ENCODE results near the gene GJB6. TPM values are rescaled to one million over a fixed set of nuclear protein-coding genes. Genes with fewer than 3 reads are reported as not detected.

The GJB6 gene
- total and polyA plus RNA-seq, 12 donors = 0.06 to 0.61 TPM; not detected in 10

- Histone ChIP-seq H3K9me3 (no peaks in the 10 kb centered on the region), H3K4me1 (peaks cover 3 to 39% (median 23%) of the 10 kb centered on the region in 9 donors), H3K27ac (no peak overlapping the region), H3K4me3 (peak overlapping the region; percentile 31 to 72 (median 62)), H3K27me3 (peaks cover 17 to 78% (median 61%) of the 10 kb centered on the region in 7 donors), H3K36me3 (no peaks in the 10 kb centered on the region)
- intact Hi-C loops (cut with DNase I) = loop anchor here in 3 of 10 donors (10.0 kb wide), 2 partner anchors 301 to 731 kb away; no protein-coding TSS in a partner anchor
- ATAC-seq = peak in 3 of 8 donors; percentile 16 to 35 (median 18)
- no peak for DNase-seq
- 2 to 3% methylated on average over 53 of the region's 53 CpGs for WGBS, 2 donors
- TF ChIP-seq CTCF (IDR thresholded peaks at IDR 0.05) = no peak
Measured at GRCh38 chr13:20193162-20193906, 38.8 kb downstream of the GJB6 start.

- no peak within 1 kb of the TSS for H3K27ac ChIP-seq
- no peaks in the 10 kb centered on the region for H3K36me3 ChIP-seq
- peak within 1 kb of the TSS; percentile 31 to 72 (median 62) for H3K4me3 ChIP-seq
- intact Hi-C loops (cut with DNase I) = loop anchor here in 3 of 10 donors (10.0 kb wide), 2 partner anchors 302 to 732 kb away; no protein-coding TSS in a partner anchor
- ATAC-seq (peak in 3 of 8 donors; percentile 29 to 53 (median 34)), DNase-seq (peak in 1 of 2 donors; percentile 20)
- peaks cover 3 to 39% (median 23%) of the 10 kb centered on the region in 9 donors for H3K4me1 ChIP-seq
- no peak for TF ChIP-seq CTCF (IDR thresholded peaks at IDR 0.05)
- no peaks in the 10 kb centered on the region for H3K9me3 ChIP-seq
- 0% methylated on average over 38 to 39 of the region's 39 CpGs for WGBS, 2 donors
- H3K27me3 ChIP-seq = peaks cover 17 to 73% (median 60%) of the 10 kb centered on the region in 7 donors
Measured at GRCh38 chr13:20192836-20193161, 39.3 kb downstream of the GJB6 start, which contains the start of gene GJB2. Gene GJB2, minus strand, starts transcription at chr13:20192938. Its CDS starts 3,357 bp downstream, at chr13:20189581.

GRCh38 chr13:20192158-20192835 lies 39.8 kb downstream of the GJB6 start:
- intact Hi-C loops (cut with DNase I) = loop anchor here in 3 of 10 donors (10.0 kb wide), 2 partner anchors 303 to 733 kb away; no protein-coding TSS in a partner anchor
- no peak for TF ChIP-seq CTCF (IDR thresholded peaks at IDR 0.05)

More at GRCh38 chr13:20192158-20192835, 39.8 kb downstream of the GJB6 start:
- H3K4me1 ChIP-seq = peaks cover 3 to 39% (median 23%) of the 10 kb centered on the region in 9 donors
- H3K9me3 ChIP-seq = no peaks in the 10 kb centered on the region
- H3K36me3 ChIP-seq = no peaks in the 10 kb centered on the region
- peak overlapping the region; percentile 31 to 72 (median 62) for H3K4me3 ChIP-seq
- 1 to 2% methylated on average over 64 to 73 of the region's 73 CpGs for WGBS, 2 donors
- H3K27ac ChIP-seq = no peak overlapping the region
- ATAC-seq (peak in 5 of 8 donors; percentile 22 to 46 (median 41)), DNase-seq (peak in 1 of 2 donors; percentile 23)
- peaks cover 17 to 73% (median 57%) of the 10 kb centered on the region in 7 donors for H3K27me3 ChIP-seq

Measured in heart right ventricle (tissue), 16 donors.